ENCODE results near the gene SDK2. TPM values are rescaled to one million over a fixed set of nuclear protein-coding genes. Genes with fewer than 3 reads are reported as not detected.

SDK2 gene
- total RNA-seq, 1 donor from 2014 or later: 11.0 TPM

- Histone ChIP-seq H3K27ac (ENCODE audit: low read depth, low read length) (no peak overlapping the region), H3K9ac (ENCODE audit: low read depth in 1 of 3, low read length in 3 of 3) (no peak overlapping the region), H3K4me1 (ENCODE audit: control insufficient read depth in 3 of 3, insufficient read depth in 3 of 3, low read length in 3 of 3) (no peaks in the 10 kb centered on the region), H3K4me3 (ENCODE audit: low read length in 3 of 3) (no peak overlapping the region), H3K36me3 (ENCODE audit: control insufficient read depth in 3 of 3, insufficient read depth in 3 of 3, low read length in 3 of 3) (no peaks in the 10 kb centered on the region), H3K9me3 (ENCODE audit: control insufficient read depth in 3 of 3, low read length in 3 of 3) (no peaks in the 10 kb centered on the region), H3K27me3 (ENCODE audit: control insufficient read depth in 3 of 3, insufficient read depth in 3 of 3, low read length in 3 of 3) (peaks cover 11 to 37% (median 21%) of the 10 kb centered on the region in 3 donors)
Observed at GRCh38 chr17:73490851-73491250, 153.4 kb downstream of the SDK2 start.

- Histone ChIP-seq H3K9me3 (ENCODE audit: control insufficient read depth in 3 of 3, low read length in 3 of 3) (peaks cover 0 to 2% (median 0%) of the 10 kb centered on the region in 3 donors), H3K9ac (ENCODE audit: low read depth in 1 of 3, low read length in 3 of 3) (no peak overlapping the region), H3K36me3 (ENCODE audit: control insufficient read depth in 3 of 3, insufficient read depth in 3 of 3, low read length in 3 of 3) (no peaks in the 10 kb centered on the region), H3K4me1 (ENCODE audit: control insufficient read depth in 3 of 3, insufficient read depth in 3 of 3, low read length in 3 of 3) (no peaks in the 10 kb centered on the region), H3K27ac (ENCODE audit: low read depth, low read length) (no peak overlapping the region), H3K4me3 (ENCODE audit: low read length in 3 of 3) (no peak overlapping the region), H3K27me3 (ENCODE audit: control insufficient read depth in 3 of 3, insufficient read depth in 3 of 3, low read length in 3 of 3) (peaks cover 11 to 29% (median 16%) of the 10 kb centered on the region in 3 donors)
Observed at GRCh38 chr17:73489991-73490390, 154.3 kb downstream of the SDK2 start.

GRCh38 chr17:73489333-73489732, 154.9 kb downstream of the SDK2 start:
- no peak overlapping the region for H3K27ac ChIP-seq (ENCODE audit: low read depth, low read length)
- no peaks in the 10 kb centered on the region for H3K4me1 ChIP-seq (ENCODE audit: control insufficient read depth in 3 of 3, insufficient read depth in 3 of 3, low read length in 3 of 3)
- no peaks in the 10 kb centered on the region for H3K36me3 ChIP-seq (ENCODE audit: control insufficient read depth in 3 of 3, insufficient read depth in 3 of 3, low read length in 3 of 3)

GRCh38 chr17:73485130-73485529, 159.1 kb downstream of the SDK2 start:
- no peak overlapping the region for H3K9ac ChIP-seq (ENCODE audit: low read depth in 1 of 3, low read length in 3 of 3)
- no peak overlapping the region for H3K4me3 ChIP-seq (ENCODE audit: low read length in 3 of 3)
- H3K36me3 ChIP-seq (ENCODE audit: control insufficient read depth in 3 of 3, insufficient read depth in 3 of 3, low read length in 3 of 3): no peaks in the 10 kb centered on the region
- peaks cover 0 to 2% (median 0%) of the 10 kb centered on the region in 3 donors for H3K9me3 ChIP-seq (ENCODE audit: control insufficient read depth in 3 of 3, low read length in 3 of 3)
- no peak overlapping the region for H3K27ac ChIP-seq (ENCODE audit: low read depth, low read length)
- H3K4me1 ChIP-seq (ENCODE audit: control insufficient read depth in 3 of 3, insufficient read depth in 3 of 3, low read length in 3 of 3): no peaks in the 10 kb centered on the region
- peaks cover 0 to 11% (median 8%) of the 10 kb centered on the region in 3 donors for H3K27me3 ChIP-seq (ENCODE audit: control insufficient read depth in 3 of 3, insufficient read depth in 3 of 3, low read length in 3 of 3)

More at GRCh38 chr17:73489333-73489732, 154.9 kb downstream of the SDK2 start:
- peaks cover 0 to 2% (median 0%) of the 10 kb centered on the region in 3 donors for H3K9me3 ChIP-seq (ENCODE audit: control insufficient read depth in 3 of 3, low read length in 3 of 3)
- no peak overlapping the region for H3K4me3 ChIP-seq (ENCODE audit: low read length in 3 of 3)
- H3K27me3 ChIP-seq (ENCODE audit: control insufficient read depth in 3 of 3, insufficient read depth in 3 of 3, low read length in 3 of 3): peaks cover 6 to 23% (median 16%) of the 10 kb centered on the region in 3 donors
- no peak overlapping the region for H3K9ac ChIP-seq (ENCODE audit: low read depth in 1 of 3, low read length in 3 of 3)

GRCh38 chr17:73482894-73483293, 161.4 kb downstream of the SDK2 start:
- Histone ChIP-seq H3K27ac (ENCODE audit: low read depth, low read length) (no peak overlapping the region), H3K36me3 (ENCODE audit: control insufficient read depth in 3 of 3, insufficient read depth in 3 of 3, low read length in 3 of 3) (no peaks in the 10 kb centered on the region), H3K4me1 (ENCODE audit: control insufficient read depth in 3 of 3, insufficient read depth in 3 of 3, low read length in 3 of 3) (no peaks in the 10 kb centered on the region), H3K4me3 (ENCODE audit: low read length in 3 of 3) (no peak overlapping the region), H3K27me3 (ENCODE audit: control insufficient read depth in 3 of 3, insufficient read depth in 3 of 3, low read length in 3 of 3) (peaks cover 0 to 22% (median 17%) of the 10 kb centered on the region in 3 donors), H3K9me3 (ENCODE audit: control insufficient read depth in 3 of 3, low read length in 3 of 3) (peaks cover 0 to 2% (median 0%) of the 10 kb centered on the region in 3 donors), H3K9ac (ENCODE audit: low read depth in 1 of 3, low read length in 3 of 3) (no peak overlapping the region)

GRCh38 chr17:73482251-73482716, 162.0 kb downstream of the SDK2 start:
- Histone ChIP-seq H3K4me3 (ENCODE audit: low read length in 3 of 3) (no peak overlapping the region), H3K4me1 (ENCODE audit: control insufficient read depth in 3 of 3, insufficient read depth in 3 of 3, low read length in 3 of 3) (no peaks in the 10 kb centered on the region), H3K9me3 (ENCODE audit: control insufficient read depth in 3 of 3, low read length in 3 of 3) (peaks cover 0 to 2% (median 0%) of the 10 kb centered on the region in 3 donors), H3K27me3 (ENCODE audit: control insufficient read depth in 3 of 3, insufficient read depth in 3 of 3, low read length in 3 of 3) (peaks cover 0 to 26% (median 21%) of the 10 kb centered on the region in 3 donors), H3K36me3 (ENCODE audit: control insufficient read depth in 3 of 3, insufficient read depth in 3 of 3, low read length in 3 of 3) (no peaks in the 10 kb centered on the region), H3K9ac (ENCODE audit: low read depth in 1 of 3, low read length in 3 of 3) (no peak overlapping the region), H3K27ac (ENCODE audit: low read depth, low read length) (no peak overlapping the region)

- H3K4me3 ChIP-seq (ENCODE audit: low read length in 3 of 3): no peak overlapping the region
- H3K9ac ChIP-seq (ENCODE audit: low read depth in 1 of 3, low read length in 3 of 3): no peak overlapping the region
- H3K36me3 ChIP-seq (ENCODE audit: control insufficient read depth in 3 of 3, insufficient read depth in 3 of 3, low read length in 3 of 3): no peaks in the 10 kb centered on the region
- H3K4me1 ChIP-seq (ENCODE audit: control insufficient read depth in 3 of 3, insufficient read depth in 3 of 3, low read length in 3 of 3): no peaks in the 10 kb centered on the region
- peaks cover 0 to 2% (median 0%) of the 10 kb centered on the region in 3 donors for H3K9me3 ChIP-seq (ENCODE audit: control insufficient read depth in 3 of 3, low read length in 3 of 3)
- peaks cover 4 to 32% (median 21%) of the 10 kb centered on the region in 3 donors for H3K27me3 ChIP-seq (ENCODE audit: control insufficient read depth in 3 of 3, insufficient read depth in 3 of 3, low read length in 3 of 3)
- no peak overlapping the region for H3K27ac ChIP-seq (ENCODE audit: low read depth, low read length)
Observed at GRCh38 chr17:73481676-73482075, 162.6 kb downstream of the SDK2 start.

GRCh38 chr17:73480740-73481139, 163.5 kb downstream of the SDK2 start:
- Histone ChIP-seq H3K9me3 (ENCODE audit: control insufficient read depth in 3 of 3, low read length in 3 of 3) (peaks cover 0 to 2% (median 0%) of the 10 kb centered on the region in 3 donors), H3K36me3 (ENCODE audit: control insufficient read depth in 3 of 3, insufficient read depth in 3 of 3, low read length in 3 of 3) (no peaks in the 10 kb centered on the region), H3K27me3 (ENCODE audit: control insufficient read depth in 3 of 3, insufficient read depth in 3 of 3, low read length in 3 of 3) (peaks cover 5 to 32% (median 18%) of the 10 kb centered on the region in 3 donors), H3K4me1 (ENCODE audit: control insufficient read depth in 3 of 3, insufficient read depth in 3 of 3, low read length in 3 of 3) (no peaks in the 10 kb centered on the region), H3K4me3 (ENCODE audit: low read length in 3 of 3) (no peak overlapping the region), H3K27ac (ENCODE audit: low read depth, low read length) (no peak overlapping the region), H3K9ac (ENCODE audit: low read depth in 1 of 3, low read length in 3 of 3) (no peak overlapping the region)

- H3K9me3 ChIP-seq (ENCODE audit: control insufficient read depth in 3 of 3, low read length in 3 of 3): no peaks in the 10 kb centered on the region
- peaks cover 5 to 35% (median 21%) of the 10 kb centered on the region in 3 donors for H3K27me3 ChIP-seq (ENCODE audit: control insufficient read depth in 3 of 3, insufficient read depth in 3 of 3, low read length in 3 of 3)
- H3K27ac ChIP-seq (ENCODE audit: low read depth, low read length): no peak overlapping the region
- no peak overlapping the region for H3K4me3 ChIP-seq (ENCODE audit: low read length in 3 of 3)
- no peaks in the 10 kb centered on the region for H3K4me1 ChIP-seq (ENCODE audit: control insufficient read depth in 3 of 3, insufficient read depth in 3 of 3, low read length in 3 of 3)
- H3K36me3 ChIP-seq (ENCODE audit: control insufficient read depth in 3 of 3, insufficient read depth in 3 of 3, low read length in 3 of 3): no peaks in the 10 kb centered on the region
- no peak overlapping the region for H3K9ac ChIP-seq (ENCODE audit: low read depth in 1 of 3, low read length in 3 of 3)
Observed at GRCh38 chr17:73478768-73479424, 165.3 kb downstream of the SDK2 start.

GRCh38 chr17:73478334-73478733, 165.9 kb downstream of the SDK2 start:
- H3K4me1 ChIP-seq (ENCODE audit: control insufficient read depth in 3 of 3, insufficient read depth in 3 of 3, low read length in 3 of 3): no peaks in the 10 kb centered on the region
- no peak overlapping the region for H3K4me3 ChIP-seq (ENCODE audit: low read length in 3 of 3)
- H3K36me3 ChIP-seq (ENCODE audit: control insufficient read depth in 3 of 3, insufficient read depth in 3 of 3, low read length in 3 of 3): no peaks in the 10 kb centered on the region
- H3K27ac ChIP-seq (ENCODE audit: low read depth, low read length): no peak overlapping the region
- no peak overlapping the region for H3K9ac ChIP-seq (ENCODE audit: low read depth in 1 of 3, low read length in 3 of 3)
- H3K9me3 ChIP-seq (ENCODE audit: control insufficient read depth in 3 of 3, low read length in 3 of 3): no peaks in the 10 kb centered on the region
- H3K27me3 ChIP-seq (ENCODE audit: control insufficient read depth in 3 of 3, insufficient read depth in 3 of 3, low read length in 3 of 3): peaks cover 5 to 37% (median 21%) of the 10 kb centered on the region in 3 donors

Data from skeletal muscle tissue (tissue), 4 donors.